Activated CD4-positive, CD25-positive, alpha-beta regulatory T cell treated with anti-CD3 and anti-CD28 coated beads, Interleukin-2, amount 50 U/mL, for 72 hours (primary cell): Measurements from ENCODE around the gene SDC4.
"Not testable (repeated sequence)": the region's sequence is repeated elsewhere in the genome, so short reads cannot be mapped to it uniquely, and the experiment has no call there.

ENCODE experiments used
- DNase-seq: peaks from one replicate; pipeline ENCODE4 v3.0.0; 2021

Gene SDC4

DNA sequence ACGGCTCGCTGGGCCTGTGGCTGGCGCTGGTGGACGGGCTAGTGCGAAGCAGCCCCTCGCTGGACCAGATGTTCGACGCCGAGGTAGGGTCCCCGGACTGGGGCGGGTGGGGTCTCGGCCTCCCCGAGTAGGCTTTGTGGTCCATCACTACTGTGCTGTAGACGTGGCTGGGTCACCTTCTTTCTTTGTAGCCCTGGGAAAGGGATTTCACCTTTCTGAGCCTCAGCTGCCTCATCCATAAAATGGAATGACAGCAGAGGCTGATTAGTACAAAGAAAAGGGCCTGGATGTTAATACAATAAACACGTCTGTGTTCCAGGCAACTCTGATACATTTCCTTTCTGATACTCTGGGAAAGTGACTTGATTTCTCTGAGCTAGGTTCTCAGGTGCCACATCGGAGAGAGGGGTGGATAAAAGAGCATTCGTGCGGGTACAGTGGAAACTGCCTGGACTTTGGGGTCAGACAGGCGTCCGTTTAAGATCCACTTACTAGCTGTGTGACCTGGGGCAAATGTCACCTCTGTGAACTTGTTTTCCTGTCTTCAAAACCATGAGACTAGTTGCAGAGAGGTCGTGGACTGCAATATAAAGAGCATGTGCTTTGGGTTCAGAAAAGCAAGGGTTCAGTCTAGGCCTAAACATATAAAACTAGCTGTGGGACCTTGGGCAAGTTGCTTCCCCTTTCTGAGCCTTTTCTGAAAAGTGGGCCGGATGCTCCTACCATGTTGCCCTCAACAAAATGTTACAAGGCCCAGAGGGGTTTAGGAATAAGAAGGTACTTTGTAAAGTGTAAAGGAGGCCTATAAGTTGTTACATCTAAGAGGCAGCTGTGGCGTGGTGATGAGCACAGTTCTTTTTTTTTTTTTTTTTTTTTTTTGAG is 15.6 kb upstream of the SDC4 start:
- DNase-seq: peak; percentile 13

DNA sequence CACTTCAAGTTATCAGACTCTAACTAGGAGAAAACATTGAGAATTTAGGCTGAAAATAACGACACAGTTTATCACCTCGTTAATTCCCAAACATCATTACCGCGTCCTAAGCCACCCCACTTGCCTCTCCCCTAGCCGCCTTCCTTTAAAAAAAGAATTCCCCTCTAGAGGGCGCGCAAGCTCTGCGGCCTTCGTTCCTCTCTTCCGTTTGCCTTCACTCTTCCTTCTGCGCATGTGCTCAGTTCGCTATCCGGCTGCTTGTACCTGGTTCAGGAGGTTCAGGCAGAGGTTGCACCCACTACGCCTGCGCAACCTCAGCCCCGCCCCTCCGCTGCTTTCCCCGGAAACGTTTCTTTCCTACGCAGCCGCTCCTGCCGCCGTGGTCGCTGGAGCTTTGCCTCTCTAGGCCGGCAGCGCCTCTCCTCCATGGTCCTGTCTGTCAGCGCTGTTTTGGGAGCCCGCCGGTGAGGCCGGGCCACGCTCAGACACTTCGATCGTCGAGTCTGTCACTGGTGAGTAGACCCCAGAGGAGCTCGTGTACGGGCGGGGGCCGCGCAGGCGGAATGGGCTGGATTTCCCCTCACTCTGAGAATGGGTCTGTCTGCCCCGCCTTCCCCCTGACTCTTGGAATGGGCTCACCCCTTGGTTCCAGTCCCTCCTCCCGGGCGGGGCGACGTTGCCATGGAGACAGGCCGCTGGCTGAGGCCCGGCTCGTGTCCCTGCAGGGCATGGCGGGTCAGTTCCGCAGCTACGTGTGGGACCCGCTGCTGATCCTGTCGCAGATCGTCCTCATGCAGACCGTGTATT is 14.8 kb upstream of the SDC4 start, which contains the start of gene SYS1:
SYS1 (plus strand) TSS at position 353 of the 807 bp plus-strand sequence; CDS start at position 729, 376 bp downstream.
- DNase-seq: peak; percentile 97

DNA sequence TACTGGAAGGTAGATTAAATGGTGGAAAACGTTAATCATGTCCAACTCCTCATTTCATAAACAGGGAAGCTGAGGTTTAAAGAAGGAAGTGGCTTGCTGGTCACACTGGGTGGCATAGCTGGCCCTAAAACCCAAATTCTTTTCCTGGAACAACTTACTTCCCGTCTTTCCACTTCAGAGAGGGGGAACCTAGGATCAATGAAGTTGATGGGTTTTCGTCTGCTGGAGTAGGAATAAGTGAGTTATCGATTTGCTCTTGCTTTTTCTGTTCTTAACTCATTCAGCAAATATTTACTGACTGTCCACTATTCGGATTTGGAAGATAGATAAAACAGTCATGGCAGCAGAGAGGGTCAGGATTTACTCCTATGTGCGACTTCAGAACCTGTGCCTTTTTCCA is 13.6 kb upstream of the SDC4 start:
- no peak for DNase-seq

DNA sequence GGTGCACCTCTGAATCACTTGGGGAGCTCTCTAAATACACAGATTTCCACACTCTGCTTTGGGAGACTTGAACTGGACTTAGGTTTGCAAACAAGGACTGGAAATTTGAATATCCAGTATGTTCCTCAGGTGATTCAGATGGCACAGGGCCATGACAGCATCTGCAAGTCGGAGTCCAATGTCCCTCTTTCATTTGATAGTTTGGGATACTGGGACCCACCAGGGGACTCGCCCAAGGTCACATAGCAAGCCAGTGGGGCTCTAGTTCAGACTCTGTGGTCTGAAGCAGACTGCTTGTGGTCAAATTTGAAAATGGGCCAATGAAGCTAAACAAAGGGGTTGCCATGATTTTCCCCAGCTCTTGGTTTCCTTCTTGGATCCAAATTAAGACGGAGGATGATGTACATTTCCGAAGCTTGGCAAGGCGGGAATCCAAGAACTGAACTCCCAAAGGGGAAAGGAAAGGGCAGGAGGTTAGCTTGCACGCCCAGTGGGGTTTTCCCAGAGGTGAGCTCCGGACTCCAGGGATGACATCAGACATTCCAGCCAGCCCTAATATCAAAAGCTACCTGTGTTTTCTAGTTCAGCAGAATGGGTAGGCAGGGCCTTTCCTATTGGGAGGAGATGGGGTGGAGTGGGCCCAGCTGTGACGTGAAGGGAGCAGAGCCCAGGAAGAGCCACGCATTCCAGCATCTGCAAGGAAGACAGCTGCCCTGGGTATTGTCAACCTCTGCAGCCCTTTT is 11.4 kb upstream of the SDC4 start:
- DNase-seq: no peak

DNA sequence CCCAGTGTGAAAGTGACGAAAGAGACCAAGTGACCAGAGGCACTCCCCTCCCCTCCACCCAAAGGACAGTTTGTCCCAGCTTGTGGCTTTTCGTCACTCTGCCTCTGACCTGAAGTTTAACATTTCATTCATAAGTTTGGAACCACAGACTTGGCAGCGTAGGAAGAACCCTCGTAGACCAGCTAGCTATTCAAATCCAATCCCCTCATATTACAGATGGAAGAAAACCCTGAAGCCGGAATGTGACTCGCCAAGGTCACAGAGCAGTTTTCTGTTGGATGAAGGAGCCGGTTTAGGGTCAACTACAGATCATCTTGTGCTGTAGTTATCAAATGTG is 10.8 kb upstream of the SDC4 start:
- DNase-seq: no peak

DNA sequence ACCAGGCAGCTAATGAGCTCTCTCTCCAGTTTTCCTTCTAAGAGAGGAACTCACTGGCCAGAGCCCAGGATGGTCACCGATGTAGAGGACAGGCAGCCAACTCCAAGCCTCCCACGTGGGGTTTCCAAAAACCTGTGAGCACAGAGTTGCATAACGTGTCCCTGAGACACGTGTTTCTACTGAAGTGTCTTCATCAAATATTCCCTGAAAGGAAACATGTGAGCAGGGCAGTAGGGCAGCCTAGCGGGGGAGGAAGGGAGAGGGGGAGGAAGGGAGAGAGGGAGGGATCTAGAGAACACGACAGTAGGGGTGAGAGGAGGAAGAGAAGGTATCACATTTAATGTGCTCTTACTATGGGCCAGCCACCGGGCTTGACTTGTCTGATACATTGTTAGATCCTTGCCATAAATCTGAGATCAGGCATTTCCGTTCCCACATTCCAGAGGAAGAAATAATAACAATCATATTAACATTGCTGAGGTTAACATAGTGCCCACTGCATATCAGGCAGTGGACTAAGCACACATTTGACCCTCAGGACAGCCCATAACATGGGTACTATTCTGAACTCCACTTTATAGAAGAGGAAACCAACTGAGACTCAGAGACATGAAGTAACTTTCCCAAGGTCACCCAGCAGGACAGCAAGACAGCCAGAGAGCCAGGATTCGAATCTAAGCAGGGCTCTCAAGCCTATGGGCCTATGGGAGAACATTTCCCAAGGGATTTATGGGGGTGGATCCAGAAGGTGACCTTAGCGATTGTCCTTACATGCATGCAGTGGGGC is 10.3 kb upstream of the SDC4 start:
- DNase-seq: no peak

DNA sequence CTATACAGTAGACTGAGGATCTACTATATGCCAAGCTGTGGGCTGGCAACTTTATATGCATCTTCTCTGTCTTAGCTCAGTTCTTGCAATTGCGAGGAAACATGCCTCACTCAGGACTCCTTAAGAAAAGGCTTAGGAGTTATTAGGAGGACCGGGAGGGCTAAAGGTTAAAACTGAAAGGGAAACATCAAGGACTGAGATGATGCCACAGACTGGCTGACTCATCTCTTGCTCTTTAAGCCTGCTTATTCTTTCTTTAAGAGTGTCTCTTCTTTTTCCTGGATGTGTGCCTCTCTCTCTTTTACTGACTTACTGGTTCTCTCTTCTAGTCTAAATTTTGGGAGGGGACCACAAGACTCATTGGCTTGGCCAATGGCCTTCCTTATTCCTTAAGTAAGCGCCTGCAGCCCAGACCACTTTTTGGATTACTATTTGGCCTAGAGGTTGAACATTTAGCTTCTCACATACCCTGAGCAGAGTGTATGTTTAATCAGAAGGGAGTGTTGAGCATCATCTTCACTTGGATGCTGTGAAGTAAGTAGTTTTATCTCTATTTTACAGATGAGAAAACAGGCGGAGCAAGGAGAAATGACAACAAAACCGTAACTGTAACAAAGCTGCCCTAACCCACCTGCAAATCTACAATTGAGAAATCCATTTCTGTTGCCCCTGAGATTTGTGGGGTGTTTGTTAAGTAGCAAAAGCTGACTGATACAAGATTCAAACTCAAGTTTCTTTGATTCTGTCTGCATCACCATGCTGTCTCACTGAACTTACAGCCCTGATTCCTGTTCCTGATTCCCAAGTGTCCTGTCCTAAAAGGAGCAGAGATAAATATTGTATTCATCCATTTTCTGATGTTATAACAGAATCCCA is 7.2 kb upstream of the SDC4 start:
- no peak for DNase-seq

DNA sequence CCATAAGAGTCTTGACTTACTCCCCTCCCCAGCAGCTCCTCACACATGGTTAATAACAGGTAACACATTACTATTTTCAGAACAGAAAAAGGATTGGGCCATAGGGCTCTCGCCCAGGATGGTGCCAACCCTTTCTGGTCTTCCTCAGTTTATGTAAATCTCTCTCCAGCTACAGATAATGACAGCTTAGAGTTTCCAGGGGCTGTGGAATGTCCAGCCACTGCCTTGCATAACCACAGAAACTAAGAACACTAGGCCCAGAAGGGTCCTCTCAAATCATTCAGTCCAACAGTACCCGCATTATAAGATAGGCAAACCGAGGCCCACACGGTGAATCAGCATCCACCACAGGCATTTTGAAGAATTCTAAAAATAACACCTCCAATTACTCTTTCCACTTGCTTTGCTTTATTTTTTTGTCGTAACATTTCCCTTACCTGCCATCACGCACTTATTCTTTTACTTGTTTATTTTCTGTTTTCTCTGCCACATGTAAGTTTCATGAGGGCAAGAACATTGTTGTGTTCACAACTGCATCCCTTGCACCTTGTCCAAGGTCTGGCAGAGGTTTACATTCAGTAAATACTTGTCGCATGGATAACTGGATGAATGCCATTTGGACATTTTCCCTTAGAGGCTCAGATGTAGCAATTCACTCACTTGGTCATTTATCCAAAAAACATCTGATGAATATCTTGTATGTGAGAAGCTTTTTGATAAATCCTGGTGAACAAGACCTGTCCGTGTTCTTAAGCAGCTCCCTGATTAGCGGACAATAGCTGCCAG is 6.4 kb upstream of the SDC4 start:
- no peak for DNase-seq

DNA sequence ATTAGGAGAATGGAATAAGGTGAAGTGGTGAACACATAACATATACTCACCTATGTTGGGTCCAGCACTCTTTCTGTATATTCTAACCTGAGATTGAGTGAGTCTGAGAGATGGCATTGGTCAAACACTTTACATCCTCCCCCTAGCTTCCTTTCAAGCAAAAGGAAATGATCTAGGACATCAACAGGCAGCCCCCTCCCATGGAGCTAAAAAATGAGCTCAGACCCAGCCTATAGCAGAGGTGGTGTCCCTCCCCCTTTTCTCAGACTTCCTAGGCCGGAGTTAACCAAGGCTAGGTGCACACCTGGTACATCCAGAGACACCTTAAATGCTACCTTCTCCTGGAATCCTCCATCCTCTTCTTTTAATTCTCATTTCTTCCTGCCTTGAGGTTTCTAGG is 5.5 kb upstream of the SDC4 start:
- DNase-seq: no peak

DNA sequence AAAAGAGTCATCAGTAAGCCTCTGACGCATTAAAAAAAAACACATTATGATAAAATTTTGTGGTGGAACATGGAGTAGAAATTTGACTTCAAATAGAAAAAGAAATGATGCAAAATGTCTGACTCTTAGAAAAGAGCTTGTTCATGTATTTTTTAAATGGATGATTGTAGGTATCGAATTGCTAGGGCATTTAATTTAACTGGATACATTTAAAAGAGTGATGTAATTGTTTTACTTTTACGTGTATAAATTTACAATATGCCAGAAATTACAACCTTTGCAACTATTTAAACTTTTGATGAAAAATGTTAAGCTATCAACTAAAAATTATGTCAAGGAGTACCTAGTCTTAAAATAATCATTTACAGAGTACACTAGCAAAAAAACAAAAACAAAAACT is 4.5 kb upstream of the SDC4 start:
- DNase-seq: no peak

DNA sequence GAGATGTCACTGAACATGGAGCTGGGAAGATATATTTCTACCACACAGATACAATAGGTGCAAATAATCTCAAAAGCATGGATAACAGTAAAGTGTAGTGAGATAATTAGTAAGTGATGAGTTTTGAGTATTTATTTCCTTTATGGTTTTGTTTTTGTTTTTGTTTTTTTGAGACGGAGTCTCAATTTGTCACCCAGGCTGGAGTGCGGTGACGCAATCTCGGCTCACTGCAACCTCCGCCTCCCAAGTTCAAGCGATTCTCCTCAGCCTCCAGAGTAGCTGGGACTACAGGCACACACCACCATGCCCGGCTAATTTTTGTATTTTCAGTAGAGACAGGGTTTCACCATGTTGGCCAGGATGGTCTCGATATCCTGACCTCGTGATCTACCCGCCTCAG is 2.6 kb upstream of the SDC4 start:
- DNase-seq: not testable (repeated sequence)

DNA sequence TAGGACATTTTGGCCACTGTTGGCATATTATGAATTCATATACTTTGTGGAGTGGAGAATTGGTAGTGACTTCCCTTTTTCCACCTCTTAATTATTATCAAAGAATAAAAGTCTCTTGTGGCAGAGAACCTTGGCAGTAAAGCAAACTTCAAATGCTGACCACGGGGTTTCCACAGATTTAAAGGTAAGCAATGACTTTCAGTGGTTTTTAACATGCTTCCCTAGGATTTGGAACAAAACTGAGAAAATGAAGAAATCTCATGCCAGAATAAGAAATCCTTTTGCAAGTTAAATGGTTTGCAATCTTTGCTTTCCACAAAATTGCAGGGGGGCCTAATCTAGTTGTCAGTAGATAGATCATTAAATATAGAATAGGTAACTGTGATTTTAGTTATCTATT is 2.0 kb upstream of the SDC4 start:
- DNase-seq: no peak

DNA sequence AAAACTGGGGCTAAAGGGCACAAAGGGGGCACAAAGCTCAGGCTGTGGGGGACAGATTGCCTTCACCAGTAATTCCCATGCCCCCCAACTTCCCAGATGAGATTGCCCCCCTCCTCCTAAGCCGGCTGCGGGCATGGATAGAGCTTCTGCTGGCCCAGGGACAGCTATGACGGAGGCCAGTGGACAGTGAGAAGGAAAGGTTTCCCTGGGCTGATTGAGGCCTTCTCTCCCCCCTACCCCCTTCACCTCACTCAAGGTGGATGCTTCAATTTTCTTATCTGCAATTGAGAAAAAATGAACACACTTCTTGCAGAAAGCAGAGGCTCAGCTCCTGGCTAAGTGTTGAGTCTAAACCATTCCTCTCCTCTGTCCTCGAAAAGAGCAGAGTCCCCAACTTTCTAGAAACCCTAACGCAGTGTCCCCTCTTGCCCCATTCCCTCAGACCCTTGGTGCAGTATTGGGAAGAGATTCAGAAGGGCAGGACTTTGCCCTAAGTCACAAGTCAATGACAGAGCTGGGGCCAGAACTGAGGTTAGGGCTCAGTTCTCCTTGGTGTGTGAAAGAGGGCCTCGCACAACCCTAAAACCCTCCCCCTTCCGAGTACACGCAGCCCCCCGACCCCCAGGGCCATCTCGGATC is 808 bp downstream of the SDC4 start:
- DNase-seq: no peak

DNA sequence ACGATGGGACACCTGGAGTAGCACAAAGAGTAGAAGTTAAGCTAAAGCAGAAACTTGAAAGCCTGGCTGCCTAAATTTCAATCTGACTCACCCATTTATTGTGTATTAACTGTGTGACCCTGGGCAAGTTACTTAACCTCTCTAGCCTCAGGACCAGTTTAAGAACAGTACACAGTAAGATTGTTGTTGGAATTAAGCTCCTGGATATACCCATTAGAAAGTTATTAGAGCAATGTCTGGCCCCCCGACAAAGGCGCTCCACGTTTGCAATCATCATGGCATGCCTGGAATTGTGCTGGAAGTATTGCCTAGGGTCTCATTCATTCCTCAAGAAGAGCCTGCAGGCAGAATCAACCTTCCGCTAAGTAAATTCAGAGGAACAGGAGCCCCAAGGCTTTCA is 1.4 kb downstream of the SDC4 start:
- no peak for DNase-seq

DNA sequence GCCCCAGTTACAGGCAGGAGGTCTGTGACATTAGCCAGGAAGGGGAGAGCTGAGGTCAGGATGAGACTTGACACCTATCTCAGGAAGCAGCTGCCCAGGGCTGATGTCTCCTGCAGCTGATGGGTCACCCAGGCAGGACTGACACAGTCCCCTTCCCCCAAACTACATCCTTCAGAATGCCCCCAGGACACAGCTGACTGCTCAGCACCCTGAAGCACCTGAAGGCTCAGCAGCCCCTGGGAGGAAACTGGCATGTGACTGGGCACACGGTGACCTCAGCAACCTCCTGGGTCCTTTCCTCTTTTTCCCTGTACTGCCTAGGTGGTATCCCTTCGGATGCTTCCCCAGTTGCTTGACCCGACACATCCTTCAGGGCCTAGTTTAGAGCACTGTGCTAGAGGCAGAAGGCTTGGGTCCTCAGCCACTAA is 1.9 kb downstream of the SDC4 start:
- no peak for DNase-seq

DNA sequence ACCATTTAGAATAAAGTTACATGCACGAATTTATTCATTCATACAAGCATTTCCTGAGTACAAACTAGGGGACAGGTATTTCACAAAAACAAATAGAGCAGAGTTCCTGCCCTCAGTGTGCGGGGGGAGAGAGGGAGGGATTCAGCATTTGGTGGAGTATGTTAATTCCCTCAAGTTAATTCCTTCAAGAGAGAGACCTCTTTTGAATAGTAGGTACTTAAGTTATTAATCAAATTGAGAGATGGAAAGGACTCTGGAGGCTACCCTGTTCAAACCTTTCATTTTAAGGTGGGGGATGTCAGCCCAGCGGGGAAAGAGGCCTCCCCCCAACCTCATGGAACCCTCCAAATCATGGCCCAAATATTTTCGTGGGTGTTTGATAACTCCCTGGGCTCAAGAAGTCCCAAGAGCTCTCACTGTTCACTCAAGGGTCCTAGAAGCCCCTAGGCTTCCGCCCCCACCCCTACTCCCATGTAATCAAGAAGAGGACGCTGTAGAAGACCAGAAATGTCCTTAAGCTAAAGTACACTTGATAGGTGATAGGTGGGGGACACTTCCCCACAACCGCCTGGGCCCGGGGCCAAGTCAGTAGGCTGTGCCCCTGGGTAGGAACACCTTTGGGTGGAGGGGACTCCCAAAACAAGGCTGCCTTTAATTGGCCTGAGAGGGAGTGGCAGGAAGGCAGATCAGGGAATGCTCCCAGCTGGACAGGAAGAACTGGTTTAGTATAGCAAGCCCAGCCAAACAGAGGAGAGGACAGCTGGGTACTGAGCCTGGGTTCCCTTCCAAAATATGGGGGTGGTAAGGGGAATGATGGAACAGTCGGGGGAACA is 2.9 kb downstream of the SDC4 start:
- no peak for DNase-seq

DNA sequence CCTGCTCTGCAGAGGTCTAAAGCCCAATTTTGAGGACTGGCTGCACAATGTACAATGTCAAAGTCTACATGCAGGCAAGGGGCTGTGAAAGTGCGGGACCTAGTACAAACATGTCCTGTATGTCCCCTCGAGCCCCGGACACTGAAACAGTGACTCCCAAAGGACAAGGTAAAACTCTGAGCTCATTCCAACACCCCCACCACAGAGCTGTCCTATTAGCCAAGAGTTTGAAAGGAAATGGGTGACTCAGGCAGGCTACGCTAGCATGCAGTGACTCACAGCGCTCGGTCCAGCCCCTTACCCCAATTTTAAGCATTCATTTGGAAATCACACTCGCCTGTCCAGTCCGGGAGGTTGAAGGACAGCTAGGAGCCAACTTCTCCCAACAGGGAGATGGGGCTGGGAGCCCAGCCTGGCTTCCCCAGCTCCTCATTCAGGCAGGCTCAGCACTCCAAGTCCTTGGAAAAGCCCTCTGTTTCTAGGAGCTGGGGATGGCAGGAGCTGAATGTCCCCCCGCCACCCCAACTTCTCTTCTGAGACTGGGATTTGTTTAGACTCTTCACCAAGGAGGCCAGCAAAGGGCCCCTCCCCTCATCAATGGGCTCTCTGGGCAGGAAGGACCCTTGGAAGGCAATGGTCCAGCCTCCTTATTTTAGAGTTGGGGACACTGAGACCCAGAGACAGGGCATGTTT is 3.9 kb downstream of the SDC4 start:
- DNase-seq: no peak

DNA sequence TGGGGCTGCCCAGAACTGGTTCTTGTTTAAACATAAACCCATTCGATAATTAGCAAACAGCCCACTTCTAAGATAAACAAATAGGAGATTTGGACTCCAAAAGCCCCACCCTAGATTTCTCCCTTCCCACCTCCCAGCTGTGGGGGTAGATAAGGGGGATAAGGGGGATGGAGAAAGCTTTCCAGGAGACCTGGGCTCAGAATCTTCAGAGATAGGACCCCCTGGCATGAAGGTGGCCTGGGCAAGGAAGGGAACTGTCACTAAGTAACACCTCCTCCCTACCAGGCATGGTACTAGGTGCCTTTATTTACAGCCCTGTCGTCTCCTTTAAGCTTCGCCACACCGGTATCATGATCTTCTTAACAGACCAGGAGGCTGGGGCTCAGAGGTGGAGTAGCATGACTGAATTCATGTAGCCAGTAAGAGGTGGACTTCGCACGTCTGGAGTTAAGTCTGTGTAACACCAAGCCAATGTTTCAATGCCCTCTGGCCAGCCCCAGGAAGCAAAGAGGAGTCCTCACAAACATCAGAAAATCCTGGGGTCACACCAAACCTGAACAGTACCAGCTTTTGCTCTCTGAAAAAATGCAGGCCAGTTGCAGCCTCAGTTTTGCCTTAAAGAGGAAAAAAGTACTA is 4.6 kb downstream of the SDC4 start:
- no peak for DNase-seq
